Neural progenitor cell (in vitro differentiated cells): Measurements from ENCODE around the gene P3H4. TPM values are rescaled to one million over a fixed set of nuclear protein-coding genes. Genes with fewer than 3 reads are reported as not detected.

Experiments used
- DNase-seq: peaks from one replicate; pipeline ENCODE4 v3.0.0-alpha.2; 2016; ENCODE audit warnings: low spot score
- H2AFZ ChIP-seq: fragments of 200-600 bp; sonication (generic); replicated peaks from 2 replicates; pipeline ENCODE4 v1.6.1; 2016; ENCODE audit warnings: antibody characterized with exemption
- H3F3A ChIP-seq: fragments of 200-600 bp; sonication (generic); 2 replicates; pipeline ENCODE4 v1.6.1; 2016; ENCODE audit warnings: antibody characterized with exemption, low read depth
- H3K27ac ChIP-seq: fragments of 200-600 bp; sonication (generic); 2 replicates; pipeline ENCODE4 v1.5.1; 2016; ENCODE audit warnings: mild to moderate bottlenecking
- H3K27me3 ChIP-seq: fragments of 200-600 bp; sonication (generic); 2 replicates; pipeline ENCODE4 v1.6.1; 2016; ENCODE audit warnings: mild to moderate bottlenecking, moderate library complexity
- H3K36me3 ChIP-seq: fragments of 200-600 bp; sonication (generic); 2 replicates; pipeline ENCODE4 v1.5.1; 2016
- H3K4me1 ChIP-seq: fragments of 200-600 bp; sonication (generic); 2 replicates; pipeline ENCODE4 v1.6.1; 2016; ENCODE audit warnings: mixed run types
- H3K4me2 ChIP-seq: fragments of 200-600 bp; sonication (generic); 2 replicates; pipeline ENCODE4 v1.6.1; 2016
- H3K4me3 ChIP-seq: fragments of 200-600 bp; sonication (generic); 2 replicates; pipeline ENCODE4 v1.5.1; 2016
- H3K79me2 ChIP-seq: fragments of 200-600 bp; sonication (generic); 2 replicates; pipeline ENCODE4 v1.6.1; 2016; ENCODE audit warnings: low read depth
- H3K9ac ChIP-seq: fragments of 200-600 bp; sonication (generic); 2 replicates; pipeline ENCODE4 v1.6.1; 2016
- H3K9me3 ChIP-seq: fragments of 200-600 bp; sonication (generic); 2 replicates; pipeline ENCODE4 v1.5.1; 2016; ENCODE audit warnings: low read depth
- H4K20me1 ChIP-seq: fragments of 200-600 bp; sonication (generic); 2 replicates; pipeline ENCODE4 v1.6.1; 2016; ENCODE audit warnings: low read depth
- H3K27ac Mint-ChIP-seq: 3 replicates; pipeline ENCODE4 v1.8.0; 2021; ENCODE audit warnings: mixed read lengths
- H3K27me3 Mint-ChIP-seq: 2 replicates; pipeline ENCODE4 v1.8.0; 2022; ENCODE audit warnings: low read depth, mild to moderate bottlenecking, inconsistent platforms, moderate library complexity, mixed read lengths; ENCODE audit not compliant: insufficient read depth
- H3K36me3 Mint-ChIP-seq: 3 replicates; pipeline ENCODE4 v1.8.0; 2021; ENCODE audit warnings: mixed read lengths
- H3K4me1 Mint-ChIP-seq: 3 replicates; pipeline ENCODE4 v1.8.0; 2021; ENCODE audit warnings: mixed read lengths
- H3K4me3 Mint-ChIP-seq: 3 replicates; pipeline ENCODE4 v1.8.0; 2021; ENCODE audit warnings: mild to moderate bottlenecking, moderate library complexity, mixed read lengths
- H3K9me3 Mint-ChIP-seq: 3 replicates; pipeline ENCODE4 v1.8.0; 2020; ENCODE audit warnings: mixed read lengths
- EZH2 ChIP-seq: fragments of 200-600 bp; sonication (generic); IDR thresholded peaks from 2 replicates; pipeline ENCODE4 v1.6.1; 2017; ENCODE audit warnings: antibody characterized with exemption, mild to moderate bottlenecking, moderate library complexity
- EZH2phosphoT487 ChIP-seq: fragments of 200-600 bp; sonication (generic); IDR thresholded peaks from 2 replicates; pipeline ENCODE4 v1.6.1; 2017; ENCODE audit warnings: antibody characterized with exemption
- total RNA-seq: library from RNA; depleted of rRNA; stranded (reverse); fragments of >200 nt; gene quantifications from 2 replicates; pipeline ENCODE4 v1.2.3, GENCODE V29; 2015; ENCODE audit warnings: low replicate concordance
- TF ChIP-seq, protein P1 (sequence below): fragments of 200-600 bp; sonication (generic); IDR thresholded peaks from 2 replicates; pipeline ENCODE4 v1.5.1; 2017; ENCODE audit warnings: antibody characterized with exemption, mild to moderate bottlenecking

The P3H4 gene
- total RNA-seq, 1 donor from 2014 or later, result 18.7 TPM

DNA sequence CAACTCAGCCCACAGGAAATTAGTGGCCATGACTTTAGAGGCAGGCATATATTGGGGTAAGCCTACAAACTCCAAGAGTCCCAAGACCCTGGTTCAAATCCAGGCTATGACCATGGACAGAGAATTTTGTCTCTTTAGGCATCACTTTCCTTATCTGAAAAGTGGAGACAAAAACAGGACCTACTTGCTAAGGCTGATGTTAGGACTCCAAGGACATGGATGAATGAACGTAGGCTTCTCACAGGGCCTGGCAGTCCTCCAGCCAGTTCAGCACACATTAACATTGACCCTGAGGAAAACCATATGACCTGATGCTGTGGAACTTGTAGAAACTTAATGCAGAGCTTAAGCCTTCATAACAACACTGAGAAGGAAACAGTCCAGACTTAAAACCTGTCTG, 2.4 kb upstream of the P3H4 start:
- Mint-ChIP-seq H3K36me3 (peaks cover 22% of the 10 kb centered on the region), H3K4me3 (peak overlapping the region; percentile 95), H3K9me3 (no peaks in the 10 kb centered on the region), H3K27me3 (peaks cover 9% of the 10 kb centered on the region), H3K27ac (peak overlapping the region; percentile 87), H3K4me1 (peaks cover 28% of the 10 kb centered on the region)
- Histone ChIP-seq H4K20me1 (peaks cover 13% of the 10 kb centered on the region), H3K4me1 (peaks cover 27% of the 10 kb centered on the region), H3K79me2 (peaks cover 66% of the 10 kb centered on the region), H3K4me2 (peak overlapping the region; percentile 97), H3K4me3 (peak overlapping the region; percentile 85), H3K9me3 (no peaks in the 10 kb centered on the region), H3K27ac (no peak overlapping the region), H2AFZ (no peak overlapping the region), H3F3A (peaks cover 20% of the 10 kb centered on the region), H3K9ac (no peak overlapping the region), H3K36me3 (no peaks in the 10 kb centered on the region), H3K27me3 (no peaks in the 10 kb centered on the region)
- TF ChIP-seq EZH2phosphoT487 (no peak), EZH2 (no peak)
- TF ChIP-seq, protein P1, sequence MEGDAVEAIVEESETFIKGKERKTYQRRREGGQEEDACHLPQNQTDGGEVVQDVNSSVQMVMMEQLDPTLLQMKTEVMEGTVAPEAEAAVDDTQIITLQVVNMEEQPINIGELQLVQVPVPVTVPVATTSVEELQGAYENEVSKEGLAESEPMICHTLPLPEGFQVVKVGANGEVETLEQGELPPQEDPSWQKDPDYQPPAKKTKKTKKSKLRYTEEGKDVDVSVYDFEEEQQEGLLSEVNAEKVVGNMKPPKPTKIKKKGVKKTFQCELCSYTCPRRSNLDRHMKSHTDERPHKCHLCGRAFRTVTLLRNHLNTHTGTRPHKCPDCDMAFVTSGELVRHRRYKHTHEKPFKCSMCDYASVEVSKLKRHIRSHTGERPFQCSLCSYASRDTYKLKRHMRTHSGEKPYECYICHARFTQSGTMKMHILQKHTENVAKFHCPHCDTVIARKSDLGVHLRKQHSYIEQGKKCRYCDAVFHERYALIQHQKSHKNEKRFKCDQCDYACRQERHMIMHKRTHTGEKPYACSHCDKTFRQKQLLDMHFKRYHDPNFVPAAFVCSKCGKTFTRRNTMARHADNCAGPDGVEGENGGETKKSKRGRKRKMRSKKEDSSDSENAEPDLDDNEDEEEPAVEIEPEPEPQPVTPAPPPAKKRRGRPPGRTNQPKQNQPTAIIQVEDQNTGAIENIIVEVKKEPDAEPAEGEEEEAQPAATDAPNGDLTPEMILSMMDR, result no peak
- no peak for DNase-seq

DNA sequence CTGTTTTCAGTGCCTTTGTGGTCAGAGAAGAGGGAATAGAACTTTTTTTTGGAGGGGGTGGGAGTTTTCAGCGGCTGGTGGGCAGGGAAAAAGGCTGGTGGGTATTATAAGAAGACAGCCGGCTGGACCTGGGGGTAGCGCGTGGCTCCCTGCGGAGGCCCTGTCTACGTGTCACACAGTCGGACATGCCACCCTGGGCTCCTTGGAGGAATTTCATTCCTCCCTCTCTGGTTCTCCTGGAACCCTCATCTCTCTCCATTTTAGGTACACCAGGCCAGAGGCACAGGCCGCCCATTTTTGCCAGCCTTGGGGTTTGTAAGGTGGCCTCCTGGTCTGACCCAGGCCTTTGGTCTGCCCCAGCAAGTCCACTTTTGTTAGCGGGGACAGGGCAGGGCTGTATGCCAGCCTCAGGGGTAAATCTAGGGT, 2.0 kb upstream of the P3H4 start:
- H3K9ac ChIP-seq, result peak overlapping the region; percentile 72

DNA sequence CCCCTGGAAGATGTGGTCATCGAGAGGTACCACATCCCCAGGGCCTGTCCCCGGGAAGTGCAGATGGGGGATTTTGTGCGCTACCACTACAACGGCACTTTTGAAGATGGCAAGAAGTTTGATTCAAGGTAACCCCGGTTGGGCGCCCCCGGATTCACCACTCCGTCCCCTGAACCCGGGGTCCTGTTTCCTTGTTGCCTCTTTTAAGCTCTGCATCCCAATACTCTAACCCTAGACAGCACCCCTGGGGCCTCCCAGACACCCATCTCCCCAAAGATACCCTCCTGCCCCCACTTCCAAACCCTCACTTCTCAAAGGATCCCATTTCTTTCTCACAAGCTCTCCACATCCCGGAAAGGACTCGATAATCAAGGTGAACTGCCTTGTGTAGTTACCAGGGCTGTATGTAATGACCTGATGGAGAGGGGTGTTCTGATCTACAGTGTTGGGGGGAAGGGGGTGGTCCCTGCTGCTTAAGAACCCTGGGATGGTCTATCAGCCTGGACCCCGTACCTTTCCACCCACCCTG, 1.5 kb upstream of the P3H4 start:
- Histone ChIP-seq H3F3A (peaks cover 20% of the 10 kb centered on the region), H3K79me2 (peaks cover 68% of the 10 kb centered on the region), H3K36me3 (no peaks in the 10 kb centered on the region), H3K9me3 (no peaks in the 10 kb centered on the region), H3K27ac (peak overlapping the region; percentile 26), H4K20me1 (peaks cover 13% of the 10 kb centered on the region), H3K4me2 (peak overlapping the region; percentile 97), H3K9ac (peak overlapping the region; percentile 72), H3K4me1 (peaks cover 24% of the 10 kb centered on the region), H3K4me3 (peak overlapping the region; percentile 85), H3K27me3 (no peaks in the 10 kb centered on the region), H2AFZ (peak overlapping the region; percentile 45)
- peaks cover 28% of the 10 kb centered on the region for H3K4me1 Mint-ChIP-seq
- no peaks in the 10 kb centered on the region for H3K9me3 Mint-ChIP-seq
- peak overlapping the region; percentile 97 for H3K27ac Mint-ChIP-seq
- TF ChIP-seq, protein P1, result no peak
- TF ChIP-seq EZH2, result no peak
- no peak for TF ChIP-seq EZH2phosphoT487
- DNase-seq, result no peak
- H3K27me3 Mint-ChIP-seq, result peaks cover 9% of the 10 kb centered on the region
- peaks cover 24% of the 10 kb centered on the region for H3K36me3 Mint-ChIP-seq
- H3K4me3 Mint-ChIP-seq, result peak overlapping the region; percentile 95

More for the DNA sequence above, 2.0 kb upstream of the P3H4 start:
- H3K36me3 ChIP-seq, result no peaks in the 10 kb centered on the region
- H3K79me2 ChIP-seq, result peaks cover 68% of the 10 kb centered on the region
- H3K4me1 ChIP-seq, result peaks cover 24% of the 10 kb centered on the region
- H3F3A ChIP-seq, result peaks cover 20% of the 10 kb centered on the region
- H3K27me3 ChIP-seq, result no peaks in the 10 kb centered on the region
- no peak overlapping the region for H3K27ac ChIP-seq
- Mint-ChIP-seq H3K9me3 (no peaks in the 10 kb centered on the region), H3K36me3 (peaks cover 24% of the 10 kb centered on the region), H3K4me3 (peak overlapping the region; percentile 95), H3K27me3 (peaks cover 9% of the 10 kb centered on the region), H3K4me1 (peaks cover 28% of the 10 kb centered on the region), H3K27ac (peak overlapping the region; percentile 97)
- H3K4me3 ChIP-seq, result peak overlapping the region; percentile 85
- TF ChIP-seq, protein P1, result no peak
- TF ChIP-seq EZH2phosphoT487, result no peak
- TF ChIP-seq EZH2, result no peak
- H2AFZ ChIP-seq, result no peak overlapping the region
- peak overlapping the region; percentile 97 for H3K4me2 ChIP-seq
- DNase-seq, result no peak
- no peaks in the 10 kb centered on the region for H3K9me3 ChIP-seq
- H4K20me1 ChIP-seq, result peaks cover 13% of the 10 kb centered on the region
